K562 (cell line): ENCODE results near the gene BTBD2. TPM values are rescaled to one million over a fixed set of nuclear protein-coding genes. Genes with fewer than 3 reads are reported as not detected.

Experiments used
- ARID4B ChIP-seq: sonication (generic); formaldehyde crosslinking; IDR thresholded peaks from 2 replicates; pipeline ENCODE4 v1.8.0; 2022; ENCODE audit warnings: mild to moderate bottlenecking, missing genetic modification reagents
- ATF1 ChIP-seq, 2 experiments: fragments of 450-650 bp in 1 of 2; IDR thresholded peaks; 2 replicates each; pipeline ENCODE4 v1.6.1; 2016; ENCODE audit warnings: missing compliant biosample characterization in 1 of 2, missing genetic modification characterization in 1 of 2
- DIDO1 ChIP-seq: fragments of 450-650 bp; IDR thresholded peaks from 2 replicates; pipeline ENCODE4 v1.6.1; 2016; ENCODE audit warnings: low read depth, missing biosample characterization, missing genetic modification characterization
- FOXP1 ChIP-seq: sonication (generic); formaldehyde crosslinking; IDR thresholded peaks from 2 replicates; pipeline ENCODE4 v1.8.0; 2022; ENCODE audit warnings: mild to moderate bottlenecking, missing genetic modification reagents
- RBBP5 ChIP-seq: fragments of 200-600 bp; sonication (generic); IDR thresholded peaks from 2 replicates; pipeline ENCODE4 v1.6.1; 2012; ENCODE audit warnings: borderline replicate concordance, mild to moderate bottlenecking, low read length, control low read depth, inconsistent platforms; ENCODE audit not compliant: insufficient read depth, poor library complexity, severe bottlenecking
- STAT5A ChIP-seq: IDR thresholded peaks from 2 replicates; pipeline ENCODE4 v1.6.1; 2012; ENCODE audit warnings: low read length, inconsistent platforms, borderline replicate concordance
- STAT6 ChIP-seq: sonication (generic); formaldehyde crosslinking; IDR thresholded peaks from 2 replicates; pipeline ENCODE4 v1.8.1; 2023; ENCODE audit warnings: mild to moderate bottlenecking, missing genetic modification reagents
- TRIM24 ChIP-seq, 2 experiments: fragments of 450-650 bp; IDR thresholded peaks; 2 replicates each; pipeline ENCODE4 v1.6.1; 2016
- U2AF2 ChIP-seq: fragments of 200-400 bp; formaldehyde crosslinking; optimal IDR thresholded peaks from 2 replicates; pipeline ENCODE3; 2017; ENCODE audit warnings: low read depth, mild to moderate bottlenecking, low read length
- ZBTB26 ChIP-seq: fragments of 450-650 bp; formaldehyde crosslinking; IDR thresholded peaks from 2 replicates; pipeline ENCODE4 v1.4.0; 2022; ENCODE audit warnings: missing genetic modification characterization
- ZFX ChIP-seq: sonication (generic); formaldehyde crosslinking; IDR thresholded peaks from 2 replicates; pipeline ENCODE4 v1.8.0; 2022; ENCODE audit warnings: mild to moderate bottlenecking, missing genetic modification reagents, moderate library complexity
- ZNF134 ChIP-seq: fragments of 250-450 bp; sonication (Bioruptor Pico); conservative IDR thresholded peaks from 2 replicates; pipeline ENCODE4 v1.4.0; 2020
- ZNF263 ChIP-seq: sonication (generic); formaldehyde crosslinking; IDR thresholded peaks from 2 replicates; pipeline ENCODE4 v1.8.0; 2022; ENCODE audit warnings: mild to moderate bottlenecking, missing genetic modification reagents, borderline replicate concordance
- ZNF639 ChIP-seq, 2 experiments: fragments of 200-800 bp in 1 of 2; sonication (Bioruptor generic) in 1 of 2; sonication (generic) in 1 of 2; formaldehyde crosslinking in 1 of 2; IDR thresholded peaks in 1 of 2; conservative IDR thresholded peaks in 1 of 2; 2 replicates each; pipeline versions ENCODE4 v1.5.0 to v1.6.1; 2016 to 2020; ENCODE audit warnings: missing compliant biosample characterization in 1 of 2, missing genetic modification characterization in 1 of 2, missing genetic modification reagents in 1 of 2
- polyA plus RNA-seq, 8 experiments: library from polyadenylated mRNA; depleted of rRNA in 4 of 8; stranded (reverse) in 5 of 8; unstranded in 3 of 8; fragments of >200 nt; fragmentation: Nextera tagmentation in 2 of 8; fragmentation: Illumina TruSeq in 1 of 8; extraction: Ambion mirVana in 2 of 8; extraction: Trizol in 1 of 8; gene quantifications; 2 replicates each; pipeline versions ENCODE4 v1.2.1 to v1.2.3, GENCODE V29; 2011 to 2014; ENCODE audit warnings: inconsistent platforms in 1 of 8, missing spikeins in 1 of 8
- total RNA-seq, 7 experiments: library from RNA; depleted of rRNA in 6 of 7; stranded (reverse); fragments of >200 nt in 6 of 7; fragmentation: Illumina TruSeq in 2 of 7; extraction: Trizol in 2 of 7; gene quantifications; 2 replicates each; pipeline versions ENCODE4 v1.2.1 to v1.2.3, GENCODE V29; 2011 to 2021; ENCODE audit warnings: low replicate concordance in 1 of 7

The BTBD2 gene
- total and polyA plus RNA-seq, 9 of the 15 experiments (the other 6 are each of a cell fraction or from before 2014, with no cell fraction given), result 0.10 to 15.6 (median 6.9) TPM

GRCh38 chr19:2041683-2042484, 26.4 kb upstream of the BTBD2 start (continued):
- TF ChIP-seq STAT6 (CRISPR knock-in tag), result no peak
- TF ChIP-seq ZNF639 (CRISPR knock-in tag; conservative IDR thresholded peaks at IDR 0.05 in 1 of 2, IDR thresholded peaks at IDR 0.05 in 1 of 2), result no peak
- TF ChIP-seq ATF1 (CRISPR knock-in tag; IDR thresholded peaks at IDR 0.05), result no peak
- TF ChIP-seq ATF1 (tag; IDR thresholded peaks at IDR 0.05), result peak; percentile 73
- no peak for TF ChIP-seq U2AF2
- TF ChIP-seq TRIM24 (IDR thresholded peaks at IDR 0.05), result no peak
- TF ChIP-seq ZBTB26 (CRISPR knock-in tag), result no peak
- no peak for TF ChIP-seq STAT5A
- peak; percentile 88 for TF ChIP-seq ZFX
- TF ChIP-seq DIDO1 (tag), result no peak
- no peak for TF ChIP-seq ZNF134 (CRISPR knock-in tag)
- peak; percentile 38 for TF ChIP-seq RBBP5
- 0 out of 2 replicates have a peak, but pooled peaks have one; percentile 57 for TF ChIP-seq ZNF263 (CRISPR knock-in tag)
- TF ChIP-seq ARID4B (CRISPR knock-in tag), result no peak
- TF ChIP-seq FOXP1 (CRISPR knock-in tag), result no peak
